ENCODE data around the gene DYRK1B. TPM values are rescaled to one million over a fixed set of nuclear protein-coding genes. Genes with fewer than 3 reads are reported as not detected.

DYRK1B gene
- total and polyA plus RNA-seq, 2 donors from 2014 or later: 18.9 to 28.9 TPM

GRCh38 chr19:39871362-39871761 is 37.4 kb upstream of the DYRK1B start:
- Histone ChIP-seq H3K9ac (ENCODE audit: low read length in 3 of 3) (no peak overlapping the region), H3K27me3 (ENCODE audit: control insufficient read depth, insufficient read depth, low read length) (no peaks in the 10 kb centered on the region), H3K36me3 (ENCODE audit: control insufficient read depth in 2 of 3, insufficient read depth in 3 of 3, low read length in 3 of 3) (no peaks in the 10 kb centered on the region), H3K4me1 (ENCODE audit: control insufficient read depth in 2 of 3, insufficient read depth in 2 of 3, low read depth in 1 of 3, low read length in 3 of 3) (no peaks in the 10 kb centered on the region), H3K27ac (ENCODE audit: low read depth in 2 of 2, low read length in 2 of 2) (no peak overlapping the region), H3K9me3 (ENCODE audit: control insufficient read depth in 2 of 3, insufficient read depth in 1 of 3, low read length in 3 of 3) (no peaks in the 10 kb centered on the region), H3K4me3 (ENCODE audit: low read length in 3 of 3) (no peak overlapping the region)
- no peak for FAIRE-seq
- intact Hi-C loops (cut with DNase I): no loop called here
- no peak for DNase-seq
- TF ChIP-seq, protein P1, sequence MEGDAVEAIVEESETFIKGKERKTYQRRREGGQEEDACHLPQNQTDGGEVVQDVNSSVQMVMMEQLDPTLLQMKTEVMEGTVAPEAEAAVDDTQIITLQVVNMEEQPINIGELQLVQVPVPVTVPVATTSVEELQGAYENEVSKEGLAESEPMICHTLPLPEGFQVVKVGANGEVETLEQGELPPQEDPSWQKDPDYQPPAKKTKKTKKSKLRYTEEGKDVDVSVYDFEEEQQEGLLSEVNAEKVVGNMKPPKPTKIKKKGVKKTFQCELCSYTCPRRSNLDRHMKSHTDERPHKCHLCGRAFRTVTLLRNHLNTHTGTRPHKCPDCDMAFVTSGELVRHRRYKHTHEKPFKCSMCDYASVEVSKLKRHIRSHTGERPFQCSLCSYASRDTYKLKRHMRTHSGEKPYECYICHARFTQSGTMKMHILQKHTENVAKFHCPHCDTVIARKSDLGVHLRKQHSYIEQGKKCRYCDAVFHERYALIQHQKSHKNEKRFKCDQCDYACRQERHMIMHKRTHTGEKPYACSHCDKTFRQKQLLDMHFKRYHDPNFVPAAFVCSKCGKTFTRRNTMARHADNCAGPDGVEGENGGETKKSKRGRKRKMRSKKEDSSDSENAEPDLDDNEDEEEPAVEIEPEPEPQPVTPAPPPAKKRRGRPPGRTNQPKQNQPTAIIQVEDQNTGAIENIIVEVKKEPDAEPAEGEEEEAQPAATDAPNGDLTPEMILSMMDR (IDR thresholded peaks at IDR 0.05; ENCODE audit: borderline replicate concordance, extremely low read depth, insufficient read depth): no peak

DNA sequence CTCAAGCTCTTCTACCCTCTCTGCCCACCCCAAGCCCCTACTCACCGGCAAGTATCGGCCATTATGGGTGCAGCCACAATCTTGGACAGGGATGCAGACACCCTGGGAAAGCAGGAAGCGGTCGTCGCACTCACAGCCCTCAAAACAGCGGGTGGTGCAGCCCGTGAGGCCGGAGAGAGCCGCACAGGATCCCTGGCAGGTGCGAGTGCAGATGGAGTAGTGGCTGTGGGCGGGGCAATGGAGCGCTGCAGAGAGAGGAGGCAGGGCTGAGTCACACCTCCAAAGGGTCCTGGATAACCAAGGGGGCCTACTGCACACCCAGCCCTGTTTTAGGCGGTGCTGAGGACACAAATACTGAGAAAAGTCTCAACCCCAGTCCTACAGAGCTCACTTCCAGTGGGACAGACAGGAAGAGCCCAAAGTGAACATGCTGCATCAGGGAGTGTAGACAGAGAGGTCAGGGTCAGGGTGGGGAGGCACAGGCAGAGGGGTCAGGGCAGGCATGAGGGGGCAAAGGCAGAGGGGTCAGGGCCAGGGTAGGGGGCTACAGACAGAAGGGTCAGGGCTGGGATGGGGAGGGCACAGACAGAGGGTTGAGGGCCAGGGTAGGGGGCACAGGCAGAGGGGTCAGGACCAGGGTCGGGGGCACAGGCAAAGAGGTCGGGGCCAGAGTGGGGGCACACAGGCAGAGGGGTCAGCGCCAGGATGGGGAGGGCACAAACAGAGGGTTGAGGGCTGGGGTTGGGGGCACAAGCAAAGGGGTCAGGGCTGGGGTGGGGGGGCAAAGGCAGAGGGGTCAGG is 36.4 kb upstream of the DYRK1B start:
- H3K9me3 ChIP-seq (ENCODE audit: control insufficient read depth in 2 of 3, insufficient read depth in 1 of 3, low read length in 3 of 3): no peaks in the 10 kb centered on the region
- H3K27ac ChIP-seq (ENCODE audit: low read depth in 2 of 2, low read length in 2 of 2): no peak overlapping the region
- no peak for DNase-seq
- no peaks in the 10 kb centered on the region for H3K4me1 ChIP-seq (ENCODE audit: control insufficient read depth in 2 of 3, insufficient read depth in 2 of 3, low read depth in 1 of 3, low read length in 3 of 3)
- TF ChIP-seq, protein P1 (IDR thresholded peaks at IDR 0.05; ENCODE audit: borderline replicate concordance, extremely low read depth, insufficient read depth): no peak
- intact Hi-C loops (cut with DNase I): no loop called here
- FAIRE-seq: no peak
- H3K27me3 ChIP-seq (ENCODE audit: control insufficient read depth, insufficient read depth, low read length): no peaks in the 10 kb centered on the region
- no peaks in the 10 kb centered on the region for H3K36me3 ChIP-seq (ENCODE audit: control insufficient read depth in 2 of 3, insufficient read depth in 3 of 3, low read length in 3 of 3)
- H3K9ac ChIP-seq (ENCODE audit: low read length in 3 of 3): no peak overlapping the region
- no peak overlapping the region for H3K4me3 ChIP-seq (ENCODE audit: low read length in 3 of 3)

DNA sequence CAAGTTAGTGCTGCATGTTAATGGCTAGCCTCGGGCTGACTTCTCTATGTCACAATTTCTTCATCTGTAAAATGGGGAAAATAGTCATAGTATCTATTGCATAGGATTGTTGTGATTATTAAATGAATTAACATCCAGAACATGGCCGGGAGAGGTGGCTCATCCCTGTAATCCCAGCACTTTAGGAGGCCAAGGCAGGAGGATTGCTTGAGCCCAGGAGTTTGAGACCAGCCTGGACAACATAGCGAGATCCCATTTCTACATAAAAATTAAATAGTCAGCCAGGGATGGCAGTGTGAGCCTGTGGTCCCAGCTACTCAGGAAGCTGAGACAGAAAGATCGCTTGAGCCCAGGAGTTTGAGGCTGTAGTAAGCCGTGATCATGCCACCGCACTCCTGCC is 34.0 kb upstream of the DYRK1B start:
- FAIRE-seq: no peak
- DNase-seq: no peak
- intact Hi-C loops (cut with DNase I): no loop called here
- Histone ChIP-seq H3K36me3 (ENCODE audit: control insufficient read depth in 2 of 3, insufficient read depth in 3 of 3, low read length in 3 of 3) (no peaks in the 10 kb centered on the region), H3K4me3 (ENCODE audit: low read length in 3 of 3) (no peak overlapping the region), H3K4me1 (ENCODE audit: control insufficient read depth in 2 of 3, insufficient read depth in 2 of 3, low read depth in 1 of 3, low read length in 3 of 3) (no peaks in the 10 kb centered on the region), H3K9me3 (ENCODE audit: control insufficient read depth in 2 of 3, insufficient read depth in 1 of 3, low read length in 3 of 3) (no peaks in the 10 kb centered on the region), H3K27me3 (ENCODE audit: control insufficient read depth, insufficient read depth, low read length) (no peaks in the 10 kb centered on the region), H3K27ac (ENCODE audit: low read depth in 2 of 2, low read length in 2 of 2) (no peak overlapping the region), H3K9ac (ENCODE audit: low read length in 3 of 3) (no peak overlapping the region)
- TF ChIP-seq, protein P1 (IDR thresholded peaks at IDR 0.05; ENCODE audit: borderline replicate concordance, extremely low read depth, insufficient read depth): no peak
